ENCODE data around the gene PLEKHH2. TPM values are rescaled to one million over a fixed set of nuclear protein-coding genes. Genes with fewer than 3 reads are reported as not detected.

PLEKHH2 gene
- total RNA-seq, 6 experiments from 2014 or later, result 0.75 to 2.0 (median 1.3) TPM

GRCh38 chr2:43616967-43617680, 19.9 kb upstream of the PLEKHH2 start:
- WGBS (ENCODE audit: insufficient coverage, low coverage, low lambda C conversion rate, missing lambda C conversion rate), result 72% methylated on average over 5 of the region's 5 CpGs

GRCh38 chr2:43619511-43619910, 17.5 kb upstream of the PLEKHH2 start:
- no peaks in the 10 kb centered on the region for H3K36me3 ChIP-seq
- H3K27me3 ChIP-seq, result no peaks in the 10 kb centered on the region
- WGBS (ENCODE audit: insufficient coverage, low coverage, low lambda C conversion rate, missing lambda C conversion rate), result 82% methylated on average over 8 of the region's 10 CpGs
- no peaks in the 10 kb centered on the region for H3K9me3 ChIP-seq
- TF ChIP-seq CTCF (IDR thresholded peaks at IDR 0.05) (no peak), POLR2A (IDR thresholded peaks at IDR 0.05) (no peak)
- DNase-seq (no peak), ATAC-seq (no peak)
- H3K4me3 ChIP-seq, result no peak overlapping the region
- no peaks in the 10 kb centered on the region for H3K4me1 ChIP-seq
- intact Hi-C loops (cut with DNase I), result no loop called here
- H3K27ac ChIP-seq, result no peak overlapping the region

More at GRCh38 chr2:43616967-43617680, 19.9 kb upstream of the PLEKHH2 start:
- H3K36me3 ChIP-seq, result no peaks in the 10 kb centered on the region
- no peak overlapping the region for H3K27ac ChIP-seq
- ATAC-seq (no peak), DNase-seq (no peak)
- no peaks in the 10 kb centered on the region for H3K27me3 ChIP-seq
- intact Hi-C loops (cut with DNase I), result no loop called here
- no peaks in the 10 kb centered on the region for H3K9me3 ChIP-seq
- TF ChIP-seq POLR2A (IDR thresholded peaks at IDR 0.05) (no peak), CTCF (IDR thresholded peaks at IDR 0.05) (no peak)
- H3K4me3 ChIP-seq, result no peak overlapping the region
- H3K4me1 ChIP-seq, result peaks cover 0 to 3% (median 0%) of the 10 kb centered on the region in 4 donors

DNA sequence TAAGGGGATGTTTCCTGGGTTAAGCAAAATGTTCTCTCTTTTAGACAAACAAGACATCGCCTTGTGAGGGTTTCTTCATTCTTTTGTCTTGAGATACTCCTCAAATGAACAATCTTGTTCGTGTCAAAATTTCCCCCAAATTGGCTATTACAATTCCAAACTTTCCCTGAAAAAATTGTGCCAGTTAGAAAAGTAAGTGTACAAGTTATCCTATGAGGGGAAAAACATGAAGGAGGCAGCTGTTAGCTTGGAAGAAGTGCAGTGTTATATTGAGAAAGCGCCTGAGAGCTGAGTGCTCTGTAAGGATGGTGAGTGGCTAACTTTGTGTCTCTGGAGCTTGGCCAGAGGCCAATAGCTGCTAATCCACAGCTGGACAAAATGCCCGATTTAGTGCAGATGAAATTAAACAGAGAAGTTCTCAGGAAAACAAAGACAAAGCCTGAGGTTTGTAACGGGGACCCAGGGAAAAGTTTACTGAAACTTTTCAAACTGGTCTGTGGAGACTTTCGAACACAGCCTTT, 14.1 kb upstream of the PLEKHH2 start:
- DNase-seq (no peak), ATAC-seq (no peak)
- H3K4me1 ChIP-seq, result no peaks in the 10 kb centered on the region
- no peaks in the 10 kb centered on the region for H3K9me3 ChIP-seq
- intact Hi-C loops (cut with DNase I), result no loop called here
- TF ChIP-seq POLR2A (IDR thresholded peaks at IDR 0.05), result no peak
- TF ChIP-seq CTCF (IDR thresholded peaks at IDR 0.05), result no peak
- no peaks in the 10 kb centered on the region for H3K27me3 ChIP-seq
- no peak overlapping the region for H3K27ac ChIP-seq
- WGBS (ENCODE audit: insufficient coverage, low coverage, low lambda C conversion rate, missing lambda C conversion rate), result 48% methylated on average over 6 of the region's 6 CpGs
- H3K4me3 ChIP-seq, result no peak overlapping the region
- no peaks in the 10 kb centered on the region for H3K36me3 ChIP-seq

GRCh38 chr2:43631618-43632317, 5.3 kb upstream of the PLEKHH2 start:
- H3K9me3 ChIP-seq, result no peaks in the 10 kb centered on the region
- no peaks in the 10 kb centered on the region for H3K27me3 ChIP-seq
- no peak for ATAC-seq
- H3K4me3 ChIP-seq, result no peak overlapping the region
- H3K36me3 ChIP-seq, result no peaks in the 10 kb centered on the region
- peaks cover 0 to 9% (median 4%) of the 10 kb centered on the region in 4 donors for H3K4me1 ChIP-seq
- WGBS (ENCODE audit: insufficient coverage, low coverage, low lambda C conversion rate, missing lambda C conversion rate), result 58% methylated on average over 10 of the region's 11 CpGs
- no peak for TF ChIP-seq CTCF (IDR thresholded peaks at IDR 0.05)
- no peak for TF ChIP-seq POLR2A (IDR thresholded peaks at IDR 0.05)
- intact Hi-C loops (cut with DNase I), result no loop called here
- H3K27ac ChIP-seq, result no peak overlapping the region
- DNase-seq, result no peak

Data from right lobe of liver (tissue), 6 donors.